G401 (cell line): ENCODE results near the gene ZDHHC16. TPM values are rescaled to one million over a fixed set of nuclear protein-coding genes. Genes with fewer than 3 reads are reported as not detected.
A peak's percentile ranks its signal among the peaks of the same experiment; 100 is the strongest.
"Not testable (repeated sequence)": the region's sequence is repeated elsewhere in the genome, so short reads cannot be mapped to it uniquely, and the experiment has no call there.

Source experiments
- DNase-seq: peaks from one replicate; pipeline ENCODE4 v3.0.0-alpha.2; 2015; ENCODE audit warnings: low spot score
- in situ Hi-C: cut with HindIII; loops from 2 replicates; pipeline ENCODE4 v1.10.0; 2016; ENCODE audit warnings: low sequenced_read_pairs, mixed read lengths
- total RNA-seq: library from RNA; depleted of rRNA; stranded (reverse); fragments of >200 nt; shearing (Covaris generic); gene quantifications from 2 replicates; pipeline ENCODE4 v1.2.3, GENCODE V29; 2014

The ZDHHC16 gene
- total RNA-seq, 1 experiment from 2014 or later, result 82.5 TPM

- in situ Hi-C loops, result no loop called here
- DNase-seq, result no peak
Observed at GRCh38 chr10:97466755-97467154, 20.8 kb downstream of the ZDHHC16 start.

GRCh38 chr10:97468162-97468561 is 22.2 kb downstream of the ZDHHC16 start:
- in situ Hi-C loops, result no loop called here
- DNase-seq, result no peak

GRCh38 chr10:97468781-97469180 is 22.8 kb downstream of the ZDHHC16 start:
- in situ Hi-C loops, DNase-seq: not testable (repeated sequence)

GRCh38 chr10:97474918-97475317 is 28.9 kb downstream of the ZDHHC16 start:
- no peak for DNase-seq
- in situ Hi-C loops, result no loop called here

- in situ Hi-C loops, result no loop called here
- DNase-seq, result no peak
Observed at GRCh38 chr10:97475936-97476594, 30.1 kb downstream of the ZDHHC16 start.

GRCh38 chr10:97479410-97479809 is 33.4 kb downstream of the ZDHHC16 start:
- DNase-seq, result peak; percentile 35
- in situ Hi-C loops, result not testable (repeated sequence)

GRCh38 chr10:97479939-97480338 is 34.0 kb downstream of the ZDHHC16 start:
- no peak for DNase-seq
- in situ Hi-C loops, result no loop called here

- in situ Hi-C loops, result no loop called here
- DNase-seq, result no peak
Observed at GRCh38 chr10:97481071-97481470, 35.1 kb downstream of the ZDHHC16 start.

- no peak for DNase-seq
- in situ Hi-C loops, result no loop called here
Observed at GRCh38 chr10:97482381-97482780, 36.4 kb downstream of the ZDHHC16 start.

GRCh38 chr10:97483506-97483905 is 37.5 kb downstream of the ZDHHC16 start:
- in situ Hi-C loops, result no loop called here
- no peak for DNase-seq

GRCh38 chr10:97483921-97484320 is 37.9 kb downstream of the ZDHHC16 start:
- no peak for DNase-seq
- in situ Hi-C loops, result no loop called here

- DNase-seq, result no peak
- in situ Hi-C loops, result no loop called here
Observed at GRCh38 chr10:97485647-97486281, 39.8 kb downstream of the ZDHHC16 start.

- in situ Hi-C loops, result no loop called here
- peak; percentile 54 for DNase-seq
Observed at GRCh38 chr10:97490592-97490991, 44.6 kb downstream of the ZDHHC16 start.

- in situ Hi-C loops, result no loop called here
- DNase-seq, result peak; percentile 37
Observed at GRCh38 chr10:97494151-97494550, 48.2 kb downstream of the ZDHHC16 start.

- in situ Hi-C loops, result no loop called here
Observed at GRCh38 chr10:97494863-97495506, 49.0 kb downstream of the ZDHHC16 start.

GRCh38 chr10:97497572-97498075 is 51.6 kb downstream of the ZDHHC16 start:
- peak; percentile 89 for DNase-seq
- in situ Hi-C loops, result no loop called here

More at GRCh38 chr10:97494863-97495506, 49.0 kb downstream of the ZDHHC16 start:
- peak; percentile 35 for DNase-seq

GRCh38 chr10:97498076-97498840 is 52.3 kb downstream of the ZDHHC16 start, which contains the start of gene MMS19:
Gene MMS19, minus strand, starts transcription at chr10:97498422. Its CDS starts 38 bp downstream, at chr10:97498384.
- in situ Hi-C loops, result no loop called here
- peak; percentile 95 for DNase-seq

GRCh38 chr10:97498841-97499560 is 53.0 kb downstream of the ZDHHC16 start, which contains the start of gene UBTD1:
Gene UBTD1, plus strand, starts transcription at chr10:97498924. Its CDS starts 280 bp downstream, at chr10:97499204.
- in situ Hi-C loops, result no loop called here
- DNase-seq, result peak; percentile 21
